NCI-H2227 (cell line): ENCODE results near the gene NKPD1.

Experiments used
- DNase-seq: peaks from one replicate; lab custom pipeline; 2025; ENCODE audit not compliant: unreplicated experiment; lab: John Stamatoyannopoulos, UW

The NKPD1 gene

GRCh38 chr19:45156751-45157150, 4.0 kb downstream of the NKPD1 start:
- no peak for DNase-seq

GRCh38 chr19:45156011-45156630, 4.7 kb downstream of the NKPD1 start:
- no peak for DNase-seq

- no peak for DNase-seq
Observed at GRCh38 chr19:45154064-45154827, 6.5 kb downstream of the NKPD1 start.

GRCh38 chr19:45153339-45154063, 7.3 kb downstream of the NKPD1 start:
- DNase-seq = no peak

DNA sequence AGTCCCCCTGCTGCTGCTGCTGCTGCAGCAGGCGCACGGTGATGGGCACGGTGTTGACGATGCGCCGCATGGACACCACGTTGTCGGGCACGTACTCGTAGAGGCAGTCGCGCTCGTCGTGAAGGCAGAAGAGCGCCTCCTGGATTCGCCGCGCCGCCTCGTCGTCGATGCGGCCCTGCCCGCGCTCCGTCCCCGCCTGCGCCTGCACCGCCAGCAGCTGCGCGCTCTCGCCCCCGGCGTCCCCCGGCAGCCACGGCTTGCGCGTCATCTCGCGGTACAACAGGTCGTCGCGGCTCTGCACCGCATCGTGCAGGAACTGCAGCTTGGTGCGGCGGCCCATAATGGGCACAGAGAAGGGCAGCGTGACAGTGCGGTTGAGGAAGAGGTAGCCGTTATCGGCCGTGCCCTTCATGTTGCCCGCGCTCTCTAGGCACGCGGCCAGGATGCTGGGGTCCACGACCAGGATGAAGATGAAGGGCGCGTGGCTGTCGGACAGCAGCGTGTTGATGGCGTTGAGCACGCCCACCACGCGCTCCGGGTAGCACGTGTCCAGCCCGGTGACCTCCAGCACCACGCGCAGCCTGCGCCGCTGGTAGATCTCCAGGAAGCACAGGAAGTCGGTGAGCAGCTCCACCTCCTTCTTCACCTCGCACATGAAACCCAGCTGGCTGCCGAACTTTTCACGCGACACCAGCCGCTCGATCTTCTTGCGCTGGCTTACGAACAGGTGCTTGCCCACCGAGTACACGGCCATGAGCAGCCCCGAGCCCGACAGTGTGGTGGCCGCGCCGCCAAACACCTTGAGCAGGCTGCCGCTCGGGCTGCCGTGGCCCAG, 8.1 kb downstream of the NKPD1 start:
- DNase-seq = no peak

GRCh38 chr19:45151821-45152503, 8.8 kb downstream of the NKPD1 start:
- DNase-seq = no peak

GRCh38 chr19:45151320-45151719, 9.5 kb downstream of the NKPD1 start:
- no peak for DNase-seq

DNA sequence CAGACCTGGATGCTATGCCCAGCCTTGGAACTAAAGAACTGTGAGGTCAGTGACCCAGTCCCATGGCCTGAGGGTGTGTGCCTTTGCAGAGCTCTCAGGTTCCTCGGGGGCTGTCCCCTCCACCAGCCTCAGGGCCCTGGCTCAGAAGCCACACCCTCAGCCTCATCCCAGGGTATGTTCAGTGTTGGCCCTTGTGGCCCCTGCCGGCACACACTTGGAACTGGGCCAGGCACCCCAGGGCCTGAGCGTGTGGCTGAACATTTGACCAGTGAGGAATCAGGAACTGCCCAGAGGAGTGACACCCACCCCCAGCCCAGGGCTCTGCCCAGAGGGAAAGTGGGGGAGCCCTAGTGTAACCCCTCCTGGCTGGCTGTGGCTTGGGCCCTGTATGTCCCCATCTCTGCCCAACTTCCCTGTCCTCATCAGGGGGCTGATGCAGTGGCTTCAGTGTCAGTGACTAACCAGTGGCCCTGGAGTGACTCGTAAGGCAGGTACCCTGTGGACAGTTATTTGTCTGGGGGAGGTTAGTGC, 10.0 kb downstream of the NKPD1 start:
- DNase-seq = no peak

- DNase-seq = no peak
Observed at GRCh38 chr19:45150180-45150579, 10.6 kb downstream of the NKPD1 start.

DNA sequence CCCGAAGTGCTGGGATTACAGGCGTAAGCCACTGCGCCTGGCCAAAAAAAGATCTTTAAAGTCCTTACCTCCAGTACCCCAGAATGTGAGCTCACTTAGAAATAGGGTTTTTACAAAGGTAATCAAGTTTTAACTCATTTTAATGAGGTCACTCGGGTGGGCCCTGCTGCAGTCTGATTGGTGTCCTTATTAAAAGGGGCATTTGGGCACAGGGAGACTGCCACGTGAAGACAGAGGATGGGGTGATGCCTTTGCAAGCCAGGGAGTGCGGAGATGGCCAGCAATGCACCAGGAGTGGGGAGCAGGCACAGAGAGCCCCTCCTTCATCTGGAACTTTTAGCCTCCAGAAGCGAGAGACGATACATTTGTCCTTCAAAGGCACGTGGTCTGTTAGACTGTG, 11.7 kb downstream of the NKPD1 start:
- DNase-seq = no peak

DNA sequence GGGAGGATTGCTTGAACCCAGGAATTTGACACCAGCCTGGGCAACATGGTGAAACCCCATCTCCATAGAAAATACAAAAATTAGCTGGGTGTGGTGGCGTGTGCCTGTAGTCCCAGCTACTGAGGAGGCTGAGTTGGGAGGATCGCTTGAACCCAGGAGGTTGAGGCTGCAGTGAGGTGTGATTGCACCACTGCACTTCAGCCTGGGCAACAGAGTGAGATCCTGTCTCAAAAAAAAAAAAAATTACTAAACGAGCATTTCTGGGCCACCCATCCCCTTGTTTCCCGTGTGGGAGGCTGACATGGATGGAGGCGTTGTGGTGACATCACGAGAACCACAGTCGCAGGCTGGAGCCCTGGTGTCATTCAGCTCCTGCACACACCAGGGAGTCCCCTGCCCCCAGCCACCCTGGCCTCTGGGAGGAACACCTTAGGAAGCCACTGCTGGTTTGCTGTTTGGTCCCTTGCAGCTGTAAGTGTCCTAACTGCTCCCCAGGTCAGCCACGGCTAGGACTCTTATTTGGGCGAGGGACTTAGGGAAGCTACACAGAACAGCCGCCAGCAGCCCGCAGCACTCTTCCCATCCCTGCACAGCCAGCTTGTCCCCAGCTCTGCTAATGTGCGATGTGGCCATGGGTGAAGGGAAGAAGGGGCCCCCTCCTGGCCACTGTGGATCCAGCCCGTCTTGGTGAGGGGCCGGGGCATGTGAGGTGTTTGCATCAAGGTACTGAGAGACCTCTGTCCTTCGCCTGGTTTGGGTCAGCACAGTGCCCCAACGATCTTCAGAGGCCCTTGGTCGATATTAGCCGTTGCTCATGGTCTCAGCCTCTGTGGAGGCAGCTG, 12.7 kb downstream of the NKPD1 start:
- no peak for DNase-seq

DNA sequence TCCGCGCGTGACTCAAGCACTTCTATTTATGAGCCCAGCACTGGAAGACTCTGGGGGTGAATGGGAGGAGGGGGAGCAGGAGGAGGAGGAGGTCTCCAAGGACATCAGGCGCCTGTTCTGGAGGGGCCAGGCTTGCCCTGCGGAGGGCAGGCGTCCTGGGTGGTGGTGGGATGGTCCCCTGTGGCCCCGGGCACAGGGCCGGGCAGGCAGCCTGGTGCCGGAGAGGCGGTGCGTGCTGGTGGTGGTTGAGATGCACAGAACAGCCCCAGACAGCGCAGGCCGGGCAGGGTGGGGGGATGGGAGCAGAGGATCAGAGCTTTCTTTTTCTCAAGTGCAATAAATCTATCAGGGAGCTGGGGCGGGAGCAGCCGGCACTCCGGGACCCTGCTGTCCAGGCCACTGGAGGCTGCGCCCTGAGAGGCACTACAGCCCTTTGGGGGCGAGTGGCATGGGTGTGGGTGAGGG, 14.0 kb downstream of the NKPD1 start:
- DNase-seq = no peak

DNA sequence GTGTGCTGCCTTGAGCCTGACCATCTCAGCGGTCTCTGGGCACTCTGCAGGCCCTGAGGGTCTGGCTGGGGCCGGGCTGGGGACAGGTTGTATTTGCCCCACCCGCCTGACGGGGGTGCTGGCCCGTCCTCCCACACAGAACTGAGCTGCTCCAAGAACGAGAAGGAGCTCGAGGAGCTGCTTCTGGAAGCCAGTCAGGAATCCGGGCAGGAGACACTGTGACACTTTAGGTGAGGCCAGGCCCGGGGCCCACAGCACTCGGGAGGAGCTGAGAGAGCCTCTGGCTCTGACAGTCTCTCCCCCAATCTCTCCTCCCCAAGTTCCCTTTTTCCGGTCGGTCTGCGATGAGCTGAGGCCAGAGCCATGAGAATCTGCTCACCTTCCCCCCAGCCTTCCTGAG, 14.5 kb downstream of the NKPD1 start:
- no peak for DNase-seq

DNA sequence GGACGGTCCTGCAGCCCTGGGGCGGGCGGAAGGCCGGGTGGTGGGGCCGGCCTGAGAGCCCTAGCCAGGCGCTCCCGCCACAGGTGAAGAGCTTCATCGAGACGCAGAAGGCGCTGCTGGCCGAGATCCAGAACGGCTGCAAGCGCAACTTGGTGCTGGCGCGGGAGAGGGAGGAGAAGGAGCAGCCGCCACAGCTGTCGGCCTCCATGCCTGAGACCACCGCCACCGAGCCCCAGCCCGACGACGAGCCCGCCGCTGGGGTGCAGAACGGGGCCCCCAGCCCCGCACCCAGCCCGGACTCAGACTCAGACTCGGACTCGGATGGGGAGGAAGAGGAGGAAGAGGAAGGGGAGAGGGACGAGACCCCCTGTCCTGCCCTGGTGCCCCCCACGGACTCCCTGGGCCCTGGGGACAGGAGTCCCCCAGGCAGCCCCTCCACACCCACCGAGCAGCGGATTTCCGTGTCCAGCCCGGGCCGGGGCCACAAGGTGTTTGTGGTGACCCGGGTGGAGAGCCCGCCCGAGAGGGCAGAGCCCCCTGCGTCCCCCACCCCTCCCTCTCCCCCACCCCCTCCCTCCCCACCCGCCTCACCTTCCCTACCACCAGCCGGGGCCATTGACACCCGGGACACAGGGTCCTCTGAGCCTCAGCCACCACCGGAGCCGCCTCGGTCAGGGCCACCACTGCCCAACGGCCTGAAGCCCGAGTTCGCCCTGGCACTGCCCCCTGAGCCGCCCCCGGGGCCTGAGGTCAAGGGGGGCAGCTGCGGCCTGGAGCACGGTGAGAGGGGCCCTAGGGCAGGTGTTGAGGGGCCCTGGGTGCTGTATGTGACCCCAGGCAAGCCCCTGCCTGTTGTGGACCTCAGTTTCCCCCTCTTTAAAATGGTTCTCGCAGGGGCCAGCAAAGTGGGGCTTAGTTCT, 15.3 kb downstream of the NKPD1 start:
- no peak for DNase-seq

GRCh38 chr19:45144431-45145269, 16.1 kb downstream of the NKPD1 start:
- DNase-seq = no peak

DNA sequence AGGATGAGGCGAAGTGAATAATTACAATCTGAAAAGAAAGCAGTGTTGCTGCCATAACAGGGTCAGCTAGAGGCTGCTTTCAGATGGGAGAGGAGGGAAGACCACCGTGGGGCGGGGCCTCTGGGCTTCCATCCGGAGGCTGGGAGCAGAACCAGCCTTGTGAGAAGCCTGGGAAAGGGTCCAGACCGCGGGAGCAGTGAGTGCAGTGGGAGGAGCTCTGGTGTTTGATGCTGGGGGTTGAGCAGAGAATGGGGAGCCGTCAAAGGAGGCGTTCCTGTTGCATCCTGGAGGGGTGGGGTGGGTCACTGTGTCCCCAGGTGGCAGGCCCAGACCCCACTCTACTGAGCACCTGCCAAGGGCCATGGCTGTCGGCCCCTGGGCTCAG, 18.1 kb downstream of the NKPD1 start:
- DNase-seq = no peak

DNA sequence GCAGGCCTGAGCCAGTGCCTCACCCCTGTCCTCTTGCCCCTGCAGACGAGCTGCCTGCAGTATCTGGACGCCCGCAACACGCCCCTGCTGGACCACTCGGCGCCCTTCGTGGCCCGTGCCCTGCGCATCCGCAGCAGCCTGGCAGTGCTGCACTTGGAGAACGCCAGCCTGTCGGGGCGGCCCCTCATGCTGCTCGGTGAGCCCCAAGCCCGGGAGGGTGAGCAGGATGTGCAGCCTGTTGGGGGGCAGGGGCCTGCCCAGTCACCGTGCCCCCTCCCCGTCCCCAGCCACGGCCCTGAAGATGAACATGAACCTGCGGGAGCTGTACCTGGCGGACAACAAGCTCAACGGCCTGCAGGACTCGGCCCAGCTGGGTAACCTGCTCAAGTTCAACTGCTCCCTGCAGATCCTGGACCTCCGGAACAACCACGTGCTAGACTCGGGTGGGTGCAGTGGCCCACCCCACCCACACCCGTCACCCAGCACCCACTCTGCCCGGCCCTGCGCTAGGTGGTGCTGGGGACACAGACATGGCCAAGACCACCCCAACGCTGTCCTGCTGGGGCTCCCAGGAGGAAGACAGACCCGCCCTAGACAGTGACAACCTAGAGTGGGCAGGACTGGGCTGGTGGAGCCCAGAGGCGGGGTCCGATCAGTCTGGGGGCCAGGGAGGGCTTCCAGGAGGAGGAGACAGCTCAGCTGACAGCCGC, 18.6 kb downstream of the NKPD1 start:
- no peak for DNase-seq
